Psoas muscle (tissue), 8 donors: ENCODE measurements around the gene IQSEC3. TPM values are rescaled to one million over a fixed set of nuclear protein-coding genes. Genes with fewer than 3 reads are reported as not detected.

Source experiments
- ATAC-seq, 4 donors: fragments of 200-7000 bp; cut with Tn5 transposase; one replicate each; pipeline ENCODE4 v1.9.1; 2020; ENCODE audit warnings: moderate library complexity in 3 of 4, mild to moderate bottlenecking in 2 of 4
- DNase-seq, 2 donors: peaks; one replicate each; pipeline ENCODE4 v3.0.0-alpha.2; 2020
- H3K27ac ChIP-seq: fragments of 200-600 bp; one replicate; pipeline ENCODE4 v1.8.0; 2022
- H3K27me3 ChIP-seq, 3 donors: fragments of 200-600 bp in 1 of 3; one replicate each; pipeline versions ENCODE4 v1.6.1 to v1.8.0; 2013 to 2022; ENCODE audit warnings: low read length in 2 of 3, mild to moderate bottlenecking in 2 of 3, moderate library complexity in 1 of 3; ENCODE audit not compliant: insufficient read depth in 3 of 3
- H3K36me3 ChIP-seq, 2 donors: fragments of 200-600 bp in 1 of 2; one replicate each; pipeline versions ENCODE4 v1.6.1 to v1.8.0; 2013 to 2022; ENCODE audit warnings: low read depth in 1 of 2, mild to moderate bottlenecking in 1 of 2, moderate library complexity in 1 of 2; ENCODE audit not compliant: insufficient read depth in 1 of 2
- H3K4me1 ChIP-seq: fragments of 200-600 bp; one replicate; pipeline ENCODE4 v1.8.0; 2022
- H3K4me3 ChIP-seq: fragments of 200-600 bp; one replicate; pipeline ENCODE4 v1.8.0; 2022; ENCODE audit warnings: mild to moderate bottlenecking
- H3K9me3 ChIP-seq: fragments of 200-600 bp; one replicate; pipeline ENCODE4 v1.8.0; 2022
- whole genome bisulfite sequencing, 3 donors: extraction: QIAGEN DNeasy Blood & Tissue Kit; methylation state at CpG; one replicate each; pipeline versions ENCODE4 v1.1.6 to v1.1.7; 2013; 5-methylcytosine and 5-hydroxymethylcytosine counted together
- intact Hi-C, 2 donors: fragments of 100-400 bp; cut with DNase I; formaldehyde crosslinking; loops; one replicate each; pipeline versions ENCODE4 v1.11.0 to v1.14.2; 2022
- polyA plus RNA-seq, 3 donors: library from polyadenylated mRNA; stranded (reverse); fragments of 200-250 nt; gene quantifications; one replicate each; pipeline ENCODE4 v1.2.3, GENCODE V29; 2013
- total RNA-seq, 4 donors: library from RNA; stranded (reverse); fragmentation: NEBNext Ultra II Directional in 2 of 4; extraction: Animal tissue kit (Norgen Biotek cat#: 25700) in 2 of 4; gene quantifications; one replicate each; pipeline versions ENCODE4 v1.2.1 to v1.2.4, GENCODE V29; 2021 to 2023
- TF ChIP-seq, protein P1 (sequence below): fragments of 200-600 bp; IDR thresholded peaks from one replicate; pipeline ENCODE4 v1.8.0; 2022; ENCODE audit warnings: antibody characterized with exemption
- donor health status: healthy with polysubstance abuse.
- donor health status: DM: no; HTN: no; CAD: no; lungs with moderate emphysema.
- donor health status: Bipolar disorder and iron deficiency.
- donor health status: healthy.
- donor health status: DM: yes; HTN: yes; CAD: no.
- donor health status: DM: no; HTN: no; CAD: no.
- donor health status: DM: no; HTN: no; CAD: no.
- donor health status: DM: yes; HTN: yes; CAD: no.

The IQSEC3 gene
- total and polyA plus RNA-seq, 7 donors = 0.23 to 1.8 (median 0.58) TPM

DNA sequence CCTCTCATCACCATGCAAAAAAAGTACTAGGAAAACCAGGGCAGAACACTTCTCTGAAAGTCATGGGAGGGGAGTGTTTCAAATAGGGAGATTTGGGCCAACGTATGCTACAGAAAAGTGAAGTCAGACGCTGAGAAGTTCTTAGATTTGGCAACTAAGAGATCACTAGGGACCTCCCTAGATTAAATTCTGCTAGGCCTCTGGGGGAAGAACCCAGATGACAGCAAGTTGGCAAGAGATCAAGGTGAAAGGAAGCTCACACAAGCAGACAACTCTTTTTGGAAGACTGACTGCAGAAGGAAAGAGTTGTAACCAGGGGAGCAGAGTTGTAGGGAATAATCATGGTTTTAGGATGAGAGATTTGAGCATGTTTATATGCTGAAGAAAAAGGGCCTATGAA lies 20.7 kb downstream of the IQSEC3 start:
- intact Hi-C loops = no loop called here
- WGBS, 3 donors = 28 to 50% (median 37%) methylated on average over 2 of the region's 2 CpGs
- H3K9me3 ChIP-seq = no peaks in the 10 kb centered on the region

DNA sequence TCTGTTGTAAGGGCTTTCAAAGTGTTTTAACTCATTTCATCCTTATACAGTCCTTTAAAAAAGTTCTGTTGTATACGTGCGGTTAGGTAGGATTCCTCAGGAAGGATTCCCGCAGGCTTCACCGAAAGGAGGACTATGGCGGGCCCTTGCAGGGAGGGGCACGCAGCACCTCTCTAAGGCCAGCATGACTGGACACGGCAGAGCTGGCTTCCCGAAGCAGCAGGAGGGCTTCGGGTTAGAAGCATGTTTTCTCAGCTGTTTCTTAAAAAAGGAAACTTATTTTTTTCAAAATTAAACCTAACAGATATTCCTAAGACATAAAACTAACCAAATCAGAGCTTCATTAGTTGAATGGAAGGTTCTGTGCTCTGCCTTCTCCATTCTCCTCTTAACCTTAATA lies 21.3 kb downstream of the IQSEC3 start:
- Histone ChIP-seq H3K27ac (no peak overlapping the region), H3K4me3 (no peak overlapping the region), H3K4me1 (no peaks in the 10 kb centered on the region), H3K9me3 (no peaks in the 10 kb centered on the region), H3K36me3 (no peaks in the 10 kb centered on the region), H3K27me3 (peaks cover 0 to 2% (median 0%) of the 10 kb centered on the region in 3 donors)
- 78 to 82% (median 80%) methylated on average over 9 of the region's 9 CpGs for WGBS, 3 donors
- ATAC-seq = no peak
- TF ChIP-seq, protein P1, sequence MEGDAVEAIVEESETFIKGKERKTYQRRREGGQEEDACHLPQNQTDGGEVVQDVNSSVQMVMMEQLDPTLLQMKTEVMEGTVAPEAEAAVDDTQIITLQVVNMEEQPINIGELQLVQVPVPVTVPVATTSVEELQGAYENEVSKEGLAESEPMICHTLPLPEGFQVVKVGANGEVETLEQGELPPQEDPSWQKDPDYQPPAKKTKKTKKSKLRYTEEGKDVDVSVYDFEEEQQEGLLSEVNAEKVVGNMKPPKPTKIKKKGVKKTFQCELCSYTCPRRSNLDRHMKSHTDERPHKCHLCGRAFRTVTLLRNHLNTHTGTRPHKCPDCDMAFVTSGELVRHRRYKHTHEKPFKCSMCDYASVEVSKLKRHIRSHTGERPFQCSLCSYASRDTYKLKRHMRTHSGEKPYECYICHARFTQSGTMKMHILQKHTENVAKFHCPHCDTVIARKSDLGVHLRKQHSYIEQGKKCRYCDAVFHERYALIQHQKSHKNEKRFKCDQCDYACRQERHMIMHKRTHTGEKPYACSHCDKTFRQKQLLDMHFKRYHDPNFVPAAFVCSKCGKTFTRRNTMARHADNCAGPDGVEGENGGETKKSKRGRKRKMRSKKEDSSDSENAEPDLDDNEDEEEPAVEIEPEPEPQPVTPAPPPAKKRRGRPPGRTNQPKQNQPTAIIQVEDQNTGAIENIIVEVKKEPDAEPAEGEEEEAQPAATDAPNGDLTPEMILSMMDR = no peak
- intact Hi-C loops = no loop called here
- no peak for DNase-seq

More for the DNA sequence above, 20.7 kb downstream of the IQSEC3 start:
- DNase-seq (no peak), ATAC-seq (no peak)
- Histone ChIP-seq H3K4me1 (no peaks in the 10 kb centered on the region), H3K27me3 (peaks cover 0 to 2% (median 0%) of the 10 kb centered on the region in 3 donors), H3K36me3 (no peaks in the 10 kb centered on the region), H3K27ac (no peak overlapping the region), H3K4me3 (no peak overlapping the region)
- TF ChIP-seq, protein P1 = no peak

DNA sequence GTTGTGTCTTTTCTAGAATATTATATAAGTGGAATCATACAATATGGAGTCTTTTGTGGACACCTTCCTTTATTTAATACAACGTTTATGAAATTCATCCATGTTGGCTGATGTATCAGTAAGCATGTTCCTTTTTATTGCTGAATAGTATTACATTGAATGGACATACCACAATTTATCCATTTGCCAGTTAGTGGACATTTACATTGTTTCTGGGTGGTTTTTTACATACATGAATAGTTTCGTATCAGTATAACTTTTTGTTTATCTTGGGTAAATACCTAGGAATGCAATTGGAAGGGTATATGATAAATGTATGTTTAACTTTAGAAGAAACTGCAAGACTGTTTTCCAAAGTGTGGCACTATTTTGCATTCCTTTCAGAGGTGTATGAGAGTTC lies 23.1 kb downstream of the IQSEC3 start:
- Histone ChIP-seq H3K36me3 (no peaks in the 10 kb centered on the region), H3K4me3 (no peak overlapping the region), H3K27ac (no peak overlapping the region), H3K9me3 (no peaks in the 10 kb centered on the region), H3K4me1 (no peaks in the 10 kb centered on the region), H3K27me3 (peaks cover 0 to 3% (median 2%) of the 10 kb centered on the region in 3 donors)
- intact Hi-C loops = no loop called here
- 72 to 80% (median 73%) methylated on average over 2 of the region's 2 CpGs for WGBS, 3 donors
- DNase-seq (no peak), ATAC-seq (no peak)
- TF ChIP-seq, protein P1 = no peak

DNA sequence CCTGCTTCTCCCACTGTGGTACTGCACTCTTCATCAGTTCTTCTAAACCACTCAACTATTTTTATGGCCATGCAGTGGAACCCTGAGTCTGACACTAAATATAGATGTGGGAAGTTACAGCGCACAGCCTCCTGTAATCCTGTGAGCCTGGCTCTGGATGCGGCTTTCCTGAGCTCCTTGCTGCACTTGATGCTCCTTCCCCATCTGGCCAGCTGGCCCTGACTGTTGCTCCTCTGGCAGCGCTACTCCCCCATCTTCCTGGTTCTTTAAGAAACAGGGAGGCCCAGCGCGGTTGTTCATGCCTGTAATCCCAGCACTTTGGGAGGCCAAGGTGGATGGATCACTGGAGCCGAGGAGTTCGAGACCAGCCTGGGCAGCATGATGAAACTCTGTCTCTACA lies 24.6 kb downstream of the IQSEC3 start:
- Histone ChIP-seq H3K36me3 (no peaks in the 10 kb centered on the region), H3K27me3 (peaks cover 0 to 3% (median 2%) of the 10 kb centered on the region in 3 donors), H3K4me1 (no peaks in the 10 kb centered on the region), H3K9me3 (no peaks in the 10 kb centered on the region), H3K27ac (no peak overlapping the region), H3K4me3 (no peak overlapping the region)
- intact Hi-C loops = no loop called here
- ATAC-seq = no peak
- TF ChIP-seq, protein P1 = no peak
- no peak for DNase-seq
- 70 to 79% (median 72%) methylated on average over 7 of the region's 7 CpGs for WGBS, 3 donors

DNA sequence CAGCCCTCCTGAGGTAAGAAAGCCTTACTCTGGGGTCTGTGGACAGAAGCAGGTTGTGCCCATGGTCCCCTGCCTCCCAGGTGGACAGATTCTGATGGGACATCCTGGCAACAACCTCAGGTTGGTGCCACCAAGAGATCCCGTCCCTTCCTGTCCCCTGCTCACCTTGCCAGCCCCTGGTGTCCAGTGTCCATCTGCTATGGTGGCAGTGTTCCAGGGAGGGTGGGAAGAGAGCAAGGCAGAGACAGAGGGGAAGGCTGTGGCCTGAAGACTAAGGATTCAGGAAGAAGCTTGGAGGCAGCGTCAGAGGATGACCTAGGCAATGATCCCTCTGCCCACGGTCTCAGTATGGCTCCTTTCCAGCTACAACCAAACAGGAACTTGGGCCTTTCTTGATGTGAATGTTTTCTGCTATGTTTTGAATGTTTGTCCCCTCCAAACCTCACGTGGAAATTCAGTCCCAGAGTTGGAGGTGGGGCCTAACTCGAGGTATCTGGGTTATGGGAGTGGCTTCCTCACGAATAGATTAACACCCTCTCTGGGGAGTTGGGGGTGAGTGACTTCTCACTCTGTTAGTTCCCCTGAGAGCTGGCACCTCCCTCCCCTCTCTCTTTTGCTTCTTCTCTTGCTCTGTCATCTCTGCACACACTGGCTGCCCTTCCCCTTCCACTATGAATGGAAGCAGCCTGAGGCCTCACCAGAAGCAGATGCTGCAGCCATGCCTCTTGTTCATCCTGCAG lies 26.9 kb downstream of the IQSEC3 start:
- 44 to 49% (median 48%) methylated on average over 6 of the region's 6 CpGs for WGBS, 3 donors
- no peak for DNase-seq

More for the DNA sequence above, 26.9 kb downstream of the IQSEC3 start:
- no peak overlapping the region for H3K27ac ChIP-seq
- intact Hi-C loops = no loop called here
- no peak for ATAC-seq
- TF ChIP-seq, protein P1 = no peak
- H3K36me3 ChIP-seq = no peaks in the 10 kb centered on the region
- peaks cover 0 to 21% (median 5%) of the 10 kb centered on the region in 3 donors for H3K27me3 ChIP-seq
- no peaks in the 10 kb centered on the region for H3K9me3 ChIP-seq
- H3K4me3 ChIP-seq = no peak overlapping the region
- H3K4me1 ChIP-seq = no peaks in the 10 kb centered on the region
